Panc1 (cell line): ENCODE measurements around the gene EIF1. TPM values are rescaled to one million over a fixed set of nuclear protein-coding genes. Genes with fewer than 3 reads are reported as not detected.

ENCODE experiments used
- ATAC-seq: fragments of 200-7000 bp; cut with Tn5 transposase; 2 replicates; pipeline ENCODE4 v1.9.1; 2020; ENCODE audit warnings: mild to moderate bottlenecking, moderate library complexity
- BruUV-seq: library from RNA; stranded (reverse); fragments of 400-500 nt; replicated peaks from 2 replicates; lab custom pipeline; 2021; lab: Mats Ljungman, UMichigan
- CTCF ChIA-PET: fragments of 300-600 bp; sonication (Branson Sonifier 250); formaldehyde crosslinking; loops from one replicate; lab custom pipeline; 2022; ENCODE audit warnings: antibody characterized with exemption; lab: Charles Lee
- POLR2A ChIA-PET: fragments of 300-600 bp; sonication (Branson Sonifier 250); formaldehyde crosslinking; loops from one replicate; lab custom pipeline; 2022; ENCODE audit warnings: antibody characterized with exemption; lab: Charles Lee
- DNase-seq: peaks from one replicate; pipeline ENCODE4 v3.0.0-alpha.2; 2010; ENCODE audit warnings: low read depth, low spot score
- H3K27ac ChIP-seq: 2 replicates; pipeline ENCODE4 v1.5.1; 2011; ENCODE audit warnings: mild to moderate bottlenecking, low read length, inconsistent platforms
- H3K27me3 ChIP-seq: fragments of 200-500 bp; sonication (Bioruptor generic); 2 replicates; pipeline ENCODE4 v1.6.0; 2014; ENCODE audit warnings: low read length, inconsistent platforms; ENCODE audit not compliant: control insufficient read depth, insufficient read depth
- H3K36me3 ChIP-seq: fragments of 200-500 bp; sonication (Bioruptor generic); 2 replicates; pipeline ENCODE4 v1.5.1; 2014; ENCODE audit warnings: inconsistent platforms, mild to moderate bottlenecking, low read length, moderate library complexity; ENCODE audit not compliant: control insufficient read depth, insufficient read depth
- H3K4me1 ChIP-seq: 2 replicates; pipeline ENCODE4 v1.5.1; 2011; ENCODE audit warnings: inconsistent platforms, mild to moderate bottlenecking, low read length, moderate library complexity; ENCODE audit not compliant: control insufficient read depth, insufficient read depth
- H3K4me3 ChIP-seq, 2 experiments: 2 replicates each; pipeline ENCODE4 v1.5.1; 2011 to 2012; ENCODE audit warnings: low read depth in 2 of 2, low read length in 2 of 2, mild to moderate bottlenecking in 2 of 2, inconsistent platforms in 1 of 2, moderate library complexity in 1 of 2
- H3K9me3 ChIP-seq: fragments of 200-500 bp; sonication (Bioruptor generic); 2 replicates; pipeline ENCODE4 v1.5.1; 2014; ENCODE audit warnings: low read depth, mild to moderate bottlenecking, inconsistent platforms, low read length, moderate library complexity; ENCODE audit not compliant: control insufficient read depth, insufficient read depth
- REST ChIP-seq, 2 experiments: IDR thresholded peaks; 2 replicates each; pipeline ENCODE4 v1.6.1; 2011 to 2012; ENCODE audit warnings: low read depth in 2 of 2, control low read depth in 1 of 2, low read length in 1 of 2, mild to moderate bottlenecking in 1 of 2, moderate library complexity in 1 of 2; ENCODE audit not compliant: insufficient read depth in 1 of 2
- SIN3A ChIP-seq: IDR thresholded peaks from 2 replicates; pipeline ENCODE4 v1.6.1; 2012; ENCODE audit warnings: low read depth, mild to moderate bottlenecking, low read length, moderate library complexity, borderline replicate concordance; ENCODE audit not compliant: insufficient read depth
- TCF7L2 ChIP-seq: IDR thresholded peaks from 2 replicates; pipeline ENCODE4 v1.6.1; 2011; ENCODE audit warnings: mild to moderate bottlenecking, low read depth, low read length, inconsistent platforms
- in situ Hi-C: cut with HindIII; loops from 2 replicates; pipeline ENCODE4 v1.10.0; 2016; ENCODE audit warnings: low sequenced_read_pairs, low pct_unique_long_range_greater_than_20kb
- intact Hi-C: fragments of 100-400 bp; cut with micrococcal nuclease; formaldehyde crosslinking; loops from one replicate; pipeline ENCODE4 v1.10.0; 2022; ENCODE audit not compliant: unreplicated experiment
- total RNA-seq: library from RNA; stranded (reverse); gene quantifications from one replicate; pipeline ENCODE4 v1.2.1, GENCODE V29; 2021; ENCODE audit not compliant: unreplicated experiment
- TF ChIP-seq, protein P1 (sequence below): fragments of 450-650 bp; IDR thresholded peaks from 2 replicates; pipeline ENCODE4 v1.5.1; 2017; ENCODE audit warnings: mild to moderate bottlenecking

The EIF1 gene
- total RNA-seq, 1 experiment from 2014 or later, result 747 TPM

DNA sequence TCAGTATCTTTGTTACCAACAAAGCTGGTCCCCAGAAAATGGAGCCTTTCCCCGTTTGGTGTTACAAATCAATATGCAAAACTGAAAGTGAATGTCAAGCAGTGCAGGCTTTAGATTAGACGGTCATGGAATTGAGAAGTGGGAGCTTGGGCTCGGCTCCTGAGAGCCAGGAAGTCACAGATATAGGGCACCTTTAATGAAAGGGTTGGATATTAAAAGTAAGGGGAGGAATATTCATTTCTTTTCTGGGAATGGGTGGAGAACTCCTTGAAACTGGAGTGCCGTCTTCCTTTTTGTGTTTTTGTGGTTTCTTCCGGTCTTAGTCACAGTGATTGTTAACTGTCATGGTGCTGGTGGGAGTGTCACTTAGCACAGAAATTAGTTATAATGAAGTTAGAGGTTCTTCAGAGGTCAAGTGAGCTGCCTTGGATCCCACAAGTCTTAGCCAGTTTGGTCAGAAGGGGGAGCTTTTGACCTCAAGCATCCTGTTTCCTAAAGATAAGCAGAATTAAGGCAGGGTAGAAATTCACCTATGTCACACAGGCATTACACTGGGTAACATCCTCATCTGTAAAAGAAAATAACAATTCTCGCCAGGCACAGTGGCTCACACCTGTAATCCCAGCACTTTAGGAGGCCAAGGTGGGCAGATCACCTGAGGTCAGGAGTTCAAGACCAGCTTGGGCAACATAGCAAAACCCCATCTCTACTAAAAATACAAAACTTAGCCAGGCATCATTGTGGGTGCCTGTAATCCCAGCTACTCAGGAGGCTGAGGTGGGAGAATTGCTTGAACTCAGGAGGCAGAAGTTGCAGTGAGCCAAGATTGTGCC lies 9.6 kb upstream of the EIF1 start:
- POLR2A ChIA-PET, result interaction anchor here (0.6 to 2.8 kb wide), 2 partner anchors 10 to 100 kb away, joined by 5 to 22 read pairs; partner anchors contain the start of gene EIF1

DNA sequence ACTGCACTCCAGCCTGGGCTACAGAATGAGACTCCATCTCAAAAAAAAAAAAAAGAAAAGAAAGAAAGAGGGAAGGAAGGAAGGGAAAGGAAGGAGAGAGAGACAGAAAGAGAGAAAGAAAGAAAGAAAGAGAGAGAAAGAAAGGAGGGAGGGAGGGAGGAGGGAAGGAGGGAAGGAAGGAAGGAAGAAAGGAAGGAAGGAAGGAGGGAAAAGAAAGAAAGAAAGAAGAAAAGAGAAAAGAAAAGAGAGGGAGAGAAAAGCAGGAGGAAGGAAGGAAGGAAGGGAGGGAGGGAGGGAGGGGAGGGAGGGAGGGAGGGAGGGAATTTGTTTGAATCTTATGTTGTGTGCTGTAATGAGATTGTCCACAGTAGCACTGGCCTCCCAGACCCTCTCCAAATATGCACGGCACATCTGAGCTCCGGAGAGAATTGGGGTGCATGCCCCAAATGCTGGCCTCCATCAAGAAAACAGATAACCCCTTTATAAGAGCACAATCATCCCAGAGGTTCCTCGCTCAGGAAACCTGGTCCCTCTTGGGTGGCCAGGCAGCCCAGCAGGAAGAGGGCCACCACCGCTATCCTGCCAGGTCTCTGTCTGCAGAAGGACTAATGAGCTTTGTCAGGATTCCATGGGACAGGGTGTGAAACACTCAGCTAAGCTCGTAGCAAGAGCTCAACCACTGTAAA lies 8.8 kb upstream of the EIF1 start:
- in situ Hi-C loops (no loop called here), intact Hi-C loops (no loop called here)
- BruUV-seq, result no TSS peak
- ATAC-seq (no peak), DNase-seq (no peak)
- CTCF ChIA-PET, result interaction anchor here (0.6 to 1.2 kb wide), 5 partner anchors 14 to 107 kb away, joined by 3 to 5 read pairs (median 3); partner anchors contain the start of gene JUP
- Histone ChIP-seq H3K27ac (no peak overlapping the region), H3K36me3 (no peaks in the 10 kb centered on the region), H3K9me3 (no peaks in the 10 kb centered on the region), H3K27me3 (no peaks in the 10 kb centered on the region), H3K4me1 (peaks cover 6% of the 10 kb centered on the region), H3K4me3 (no peak overlapping the region)
- POLR2A ChIA-PET, result interaction anchor here (0.6 to 2.8 kb wide), 3 partner anchors 9 to 139 kb away, joined by 5 to 22 read pairs (median 9); partner anchors contain the start of gene EIF1
- TF ChIP-seq SIN3A, result no peak
- TF ChIP-seq, protein P1, sequence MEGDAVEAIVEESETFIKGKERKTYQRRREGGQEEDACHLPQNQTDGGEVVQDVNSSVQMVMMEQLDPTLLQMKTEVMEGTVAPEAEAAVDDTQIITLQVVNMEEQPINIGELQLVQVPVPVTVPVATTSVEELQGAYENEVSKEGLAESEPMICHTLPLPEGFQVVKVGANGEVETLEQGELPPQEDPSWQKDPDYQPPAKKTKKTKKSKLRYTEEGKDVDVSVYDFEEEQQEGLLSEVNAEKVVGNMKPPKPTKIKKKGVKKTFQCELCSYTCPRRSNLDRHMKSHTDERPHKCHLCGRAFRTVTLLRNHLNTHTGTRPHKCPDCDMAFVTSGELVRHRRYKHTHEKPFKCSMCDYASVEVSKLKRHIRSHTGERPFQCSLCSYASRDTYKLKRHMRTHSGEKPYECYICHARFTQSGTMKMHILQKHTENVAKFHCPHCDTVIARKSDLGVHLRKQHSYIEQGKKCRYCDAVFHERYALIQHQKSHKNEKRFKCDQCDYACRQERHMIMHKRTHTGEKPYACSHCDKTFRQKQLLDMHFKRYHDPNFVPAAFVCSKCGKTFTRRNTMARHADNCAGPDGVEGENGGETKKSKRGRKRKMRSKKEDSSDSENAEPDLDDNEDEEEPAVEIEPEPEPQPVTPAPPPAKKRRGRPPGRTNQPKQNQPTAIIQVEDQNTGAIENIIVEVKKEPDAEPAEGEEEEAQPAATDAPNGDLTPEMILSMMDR, result no peak
- TF ChIP-seq REST (IDR thresholded peaks at IDR 0.05; ENCODE audit: insufficient read depth in 1 of 2, low read depth in 2 of 2, low read length in 1 of 2), result no peak
- no peak for TF ChIP-seq TCF7L2

More for the DNA sequence above, 9.6 kb upstream of the EIF1 start:
- no TSS peak for BruUV-seq
- Histone ChIP-seq H3K4me1 (peaks cover 6% of the 10 kb centered on the region), H3K27ac (peak overlapping the region; percentile 60), H3K36me3 (no peaks in the 10 kb centered on the region), H3K27me3 (no peaks in the 10 kb centered on the region), H3K4me3 (peak overlapping the region in 1 of 2 experiments; percentile 13; a peak in 1 of 4 replicates), H3K9me3 (no peaks in the 10 kb centered on the region)
- intact Hi-C loops (no loop called here), in situ Hi-C loops (no loop called here)
- ATAC-seq, result peak; percentile 47; the same call in 1 of the 2 replicates
- TF ChIP-seq, protein P1, result no peak
- no peak for TF ChIP-seq SIN3A
- no peak for TF ChIP-seq REST (IDR thresholded peaks at IDR 0.05; ENCODE audit: insufficient read depth in 1 of 2, low read depth in 2 of 2, low read length in 1 of 2)
- CTCF ChIA-PET, result interaction anchor here (0.7 to 1.2 kb wide), 4 partner anchors 9 to 130 kb away, joined by 3 to 5 read pairs (median 4); partner anchors contain the start of gene EIF1
- DNase-seq, result no peak
